Amygdala (tissue), 56 donors: ENCODE results near the gene RMDN2.
A peak's percentile ranks its signal among the peaks of the same experiment; 100 is the strongest.
"Not testable (repeated sequence)": the region's sequence is repeated elsewhere in the genome, so short reads cannot be mapped to it uniquely, and the experiment has no call there.

Experiments used
- DNase-seq, 56 donors: peaks; one replicate each; lab custom pipeline; 2025; lab: John Stamatoyannopoulos, UW

RMDN2 gene

GRCh38 chr2:37928377-37928776, 3.3 kb downstream of the RMDN2 start:
- no peak for DNase-seq

- DNase-seq: not testable (repeated sequence)
These were observed 5.3 kb downstream of the RMDN2 start for GRCh38 chr2:37930392-37930791.

GRCh38 chr2:37932873-37933272, 7.8 kb downstream of the RMDN2 start:
- DNase-seq: not testable (repeated sequence)

- DNase-seq: no peak
These were observed 9.8 kb downstream of the RMDN2 start for GRCh38 chr2:37934591-37935513.

GRCh38 chr2:37937568-37937967, 12.5 kb downstream of the RMDN2 start:
- not testable (repeated sequence) for DNase-seq

GRCh38 chr2:37941267-37941666, 16.2 kb downstream of the RMDN2 start:
- DNase-seq: not testable (repeated sequence)

GRCh38 chr2:37944268-37944667, 19.2 kb downstream of the RMDN2 start:
- no peak for DNase-seq

GRCh38 chr2:37947306-37947705, 22.2 kb downstream of the RMDN2 start:
- no peak for DNase-seq

GRCh38 chr2:37962018-37962739, 37.1 kb downstream of the RMDN2 start:
- not testable (repeated sequence) for DNase-seq

GRCh38 chr2:37962740-37963121, 37.6 kb downstream of the RMDN2 start:
- DNase-seq: not testable (repeated sequence)

GRCh38 chr2:37963901-37964300, 38.8 kb downstream of the RMDN2 start:
- DNase-seq: not testable (repeated sequence)

- no peak for DNase-seq
These were observed 41.2 kb downstream of the RMDN2 start for GRCh38 chr2:37966326-37966725.

GRCh38 chr2:37969731-37970130, 44.6 kb downstream of the RMDN2 start:
- no peak for DNase-seq

- DNase-seq: no peak
These were observed 46.9 kb downstream of the RMDN2 start for GRCh38 chr2:37971971-37972370.

- DNase-seq: no peak
These were observed 48.7 kb downstream of the RMDN2 start for GRCh38 chr2:37973615-37974353.

GRCh38 chr2:37975808-37976207, 50.7 kb downstream of the RMDN2 start:
- DNase-seq: no peak

- no peak for DNase-seq
These were observed 51.3 kb downstream of the RMDN2 start for GRCh38 chr2:37976411-37976810.

- DNase-seq: peak in 40 of 56 donors; percentile 0 to 71 (median 14)
These were observed 57.1 kb downstream of the RMDN2 start for GRCh38 chr2:37982147-37982582.

GRCh38 chr2:37982847-37983246, 57.8 kb downstream of the RMDN2 start:
- DNase-seq: no peak

GRCh38 chr2:37983719-37984118, 58.6 kb downstream of the RMDN2 start:
- DNase-seq: no peak

- DNase-seq: no peak
These were observed 59.1 kb downstream of the RMDN2 start for GRCh38 chr2:37984176-37984575.
